CD4-positive, alpha-beta T cell (primary cell): ENCODE measurements around the gene ATF2. TPM values are rescaled to one million over a fixed set of nuclear protein-coding genes. Genes with fewer than 3 reads are reported as not detected.

Experiments used
- ATAC-seq: fragments of 200-7000 bp; cut with Tn5 transposase; one replicate; pipeline ENCODE4 v1.10.0; 2022; ENCODE audit warnings: mild to moderate bottlenecking; ENCODE audit not compliant: poor library complexity
- CTCF ChIA-PET: fragments of 350-600 bp; sonication (Branson Sonifier 250); formaldehyde crosslinking; loops from one replicate; lab custom pipeline; 2021; ENCODE audit warnings: antibody characterized with exemption, inconsistent platforms; lab: Charles Lee
- POLR2A ChIA-PET: fragments of 350-600 bp; sonication (Branson Sonifier 250); formaldehyde crosslinking; loops from one replicate; lab custom pipeline; 2021; ENCODE audit warnings: antibody characterized with exemption, inconsistent platforms; lab: Charles Lee
- DNase-seq, 14 experiments: peaks; one replicate each; pipeline ENCODE4 v3.0.0-alpha.2; 2013 to 2020; ENCODE audit warnings: mixed read lengths in 2 of 14
- H3K27ac ChIP-seq, 2 donors: one replicate each; pipeline versions ENCODE4 v1.5.1 to v1.7.0; 2013; ENCODE audit warnings: low read length in 2 of 2, low read depth in 1 of 2, mild to moderate bottlenecking in 1 of 2
- H3K27me3 ChIP-seq, 2 experiments: 1 replicate in 1 of 2; 2 replicates in 1 of 2; pipeline versions ENCODE4 v1.6.1 to v1.7.0; 2013; ENCODE audit warnings: low read length in 2 of 2, control low read depth in 1 of 2, mild to moderate bottlenecking in 1 of 2, moderate library complexity in 1 of 2; ENCODE audit not compliant: insufficient read depth in 2 of 2, control insufficient read depth in 1 of 2
- H3K36me3 ChIP-seq: one replicate; pipeline ENCODE4 v1.6.1; 2013; ENCODE audit warnings: low read length, control low read depth; ENCODE audit not compliant: insufficient read depth
- H3K4me1 ChIP-seq: one replicate; pipeline ENCODE4 v1.6.1; 2013; ENCODE audit warnings: low read length, control low read depth; ENCODE audit not compliant: insufficient read depth
- H3K4me3 ChIP-seq: one replicate; pipeline ENCODE4 v1.5.1; 2013; ENCODE audit warnings: mild to moderate bottlenecking, low read length, moderate library complexity
- H3K9me3 ChIP-seq, 2 experiments: 1 replicate in 1 of 2; 2 replicates in 1 of 2; pipeline versions ENCODE4 v1.6.1 to v1.7.0; 2013; ENCODE audit warnings: low read length in 2 of 2, mild to moderate bottlenecking in 2 of 2, control low read depth in 1 of 2, moderate library complexity in 1 of 2; ENCODE audit not compliant: control insufficient read depth in 1 of 2, insufficient read depth in 1 of 2
- H3K27ac Mint-ChIP-seq: one replicate; pipeline ENCODE4 v1.8.0; 2020; ENCODE audit warnings: mixed read lengths
- H3K27me3 Mint-ChIP-seq: one replicate; pipeline ENCODE4 v1.8.0; 2021; ENCODE audit warnings: mixed read lengths
- H3K36me3 Mint-ChIP-seq: one replicate; pipeline ENCODE4 v1.8.0; 2021; ENCODE audit warnings: low read depth, mixed read lengths
- H3K4me1 Mint-ChIP-seq: one replicate; pipeline ENCODE4 v1.8.0; 2021; ENCODE audit warnings: low read depth, mixed read lengths
- H3K4me3 Mint-ChIP-seq: one replicate; pipeline ENCODE4 v1.8.0; 2020; ENCODE audit warnings: mild to moderate bottlenecking, mixed read lengths
- H3K9me3 Mint-ChIP-seq: one replicate; pipeline ENCODE4 v1.8.0; 2020; ENCODE audit warnings: mixed read lengths
- CTCF ChIP-seq: fragments of 200-600 bp; IDR thresholded peaks from one replicate; pipeline ENCODE4 v1.8.0; 2022; ENCODE audit warnings: antibody characterized with exemption, mild to moderate bottlenecking
- intact Hi-C, 2 experiments: fragments of 100-400 bp; cut with DNase I in 1 of 2; cut with micrococcal nuclease in 1 of 2; formaldehyde crosslinking; loops; one replicate each; pipeline versions ENCODE4 v1.15.1 to v1.9.0; 2023 to 2025; cut with DNase I, micrococcal nuclease
- total RNA-seq, 174 experiments: library from RNA in 2 of 174; stranded (reverse) in 2 of 174; gene quantifications; one replicate each; pipeline ENCODE4 v1.2.3 and lab custom pipeline; 2021 to 2026

The ATF2 gene
- total RNA-seq, 2 experiments from 2014 or later, result 44.7 to 44.8 TPM

DNA sequence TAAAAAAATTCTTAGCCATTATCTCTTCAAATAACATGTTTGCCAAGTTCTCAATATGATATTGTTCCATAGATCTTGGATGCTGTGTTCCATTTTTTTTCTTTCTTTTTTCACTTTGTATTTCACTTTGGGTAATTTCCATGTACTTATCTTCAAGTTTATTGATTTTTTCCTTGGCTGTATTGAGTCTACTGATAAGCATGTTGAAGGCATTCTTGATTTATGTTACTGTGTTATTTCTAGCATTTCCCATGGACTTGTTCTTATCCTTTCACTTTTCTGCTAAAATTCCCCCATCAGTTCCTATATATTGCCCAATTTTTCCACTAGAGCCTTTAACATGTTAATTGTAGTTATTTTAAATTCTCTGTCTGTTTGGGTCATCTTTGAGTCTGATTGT is 112.0 kb downstream of the ATF2 start:
- Histone ChIP-seq H3K4me1 (no peaks in the 10 kb centered on the region), H3K36me3 (peaks cover 6% of the 10 kb centered on the region), H3K4me3 (no peak overlapping the region), H3K27ac (no peak overlapping the region), H3K9me3 (no peaks in the 10 kb centered on the region), H3K27me3 (no peaks in the 10 kb centered on the region)
- H3K4me1 Mint-ChIP-seq, result no peaks in the 10 kb centered on the region
- POLR2A ChIA-PET, result no interaction called here
- peaks cover 28% of the 10 kb centered on the region for H3K36me3 Mint-ChIP-seq
- H3K9me3 Mint-ChIP-seq, result peaks cover 1% of the 10 kb centered on the region
- no peaks in the 10 kb centered on the region for H3K27me3 Mint-ChIP-seq
- no peak for ATAC-seq
- H3K27ac Mint-ChIP-seq, result no peak overlapping the region
- CTCF ChIA-PET, result interaction anchor here (1.3 kb wide), 1 partner anchor 22 kb away, joined by 4 read pairs; no protein-coding TSS in a partner anchor
- intact Hi-C loops, result no loop called here
- DNase-seq, result no peak
- no peak for TF ChIP-seq CTCF
- H3K4me3 Mint-ChIP-seq, result no peak overlapping the region

- H3K27ac ChIP-seq, result no peak overlapping the region
- Mint-ChIP-seq H3K36me3 (peaks cover 25% of the 10 kb centered on the region), H3K9me3 (peaks cover 1% of the 10 kb centered on the region), H3K27ac (no peak overlapping the region), H3K27me3 (no peaks in the 10 kb centered on the region), H3K4me3 (no peak overlapping the region), H3K4me1 (no peaks in the 10 kb centered on the region)
- intact Hi-C loops, result no loop called here
- no peak overlapping the region for H3K4me3 ChIP-seq
- ATAC-seq (no peak), DNase-seq (no peak)
- no peaks in the 10 kb centered on the region for H3K4me1 ChIP-seq
- H3K27me3 ChIP-seq, result no peaks in the 10 kb centered on the region
- no peaks in the 10 kb centered on the region for H3K9me3 ChIP-seq
- CTCF ChIA-PET, result no interaction called here
- POLR2A ChIA-PET, result no interaction called here
- TF ChIP-seq CTCF, result no peak
- H3K36me3 ChIP-seq, result peaks cover 5% of the 10 kb centered on the region
Observed at GRCh38 chr2:175054340-175054739, 113.7 kb downstream of the ATF2 start.

DNA sequence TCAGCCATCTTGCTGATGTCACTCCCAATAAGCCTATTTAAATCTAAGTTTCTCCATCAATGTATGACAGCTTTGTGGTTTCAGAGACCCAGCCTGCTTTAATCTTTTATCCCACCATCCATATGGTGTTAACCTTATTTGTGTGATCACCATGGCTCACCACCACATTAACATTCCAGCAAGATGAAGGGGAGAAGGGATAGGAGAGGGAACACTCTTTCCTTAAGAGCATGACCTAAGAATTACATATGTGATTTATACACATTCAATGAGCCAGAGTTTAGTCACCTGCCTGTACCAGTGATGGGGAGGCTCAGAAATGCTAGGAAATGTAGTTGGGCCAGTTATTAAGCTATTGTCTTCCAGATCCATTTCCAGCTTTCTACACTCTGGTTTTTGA is 118.3 kb downstream of the ATF2 start:
- H3K4me1 ChIP-seq, result no peaks in the 10 kb centered on the region
- no peaks in the 10 kb centered on the region for H3K27me3 ChIP-seq
- ChIA-PET CTCF (interaction anchor here (1.1 kb wide), 1 partner anchor 19 kb away, joined by 3 read pairs; no protein-coding TSS in a partner anchor), POLR2A (no interaction called here)
- no peaks in the 10 kb centered on the region for H3K4me1 Mint-ChIP-seq
- no peak for ATAC-seq
- H3K27ac Mint-ChIP-seq, result no peak overlapping the region
- H3K9me3 Mint-ChIP-seq, result peaks cover 1% of the 10 kb centered on the region
- no peak for TF ChIP-seq CTCF
- no peak overlapping the region for H3K4me3 ChIP-seq
- H3K27me3 Mint-ChIP-seq, result no peaks in the 10 kb centered on the region
- no peak overlapping the region for H3K27ac ChIP-seq
- no peaks in the 10 kb centered on the region for H3K36me3 ChIP-seq
- peaks cover 12% of the 10 kb centered on the region for H3K36me3 Mint-ChIP-seq
- H3K9me3 ChIP-seq, result no peaks in the 10 kb centered on the region
- no peak overlapping the region for H3K4me3 Mint-ChIP-seq
- DNase-seq, result no peak
- intact Hi-C loops, result no loop called here
